ENCODE data around the gene ADRB1.

DNA sequence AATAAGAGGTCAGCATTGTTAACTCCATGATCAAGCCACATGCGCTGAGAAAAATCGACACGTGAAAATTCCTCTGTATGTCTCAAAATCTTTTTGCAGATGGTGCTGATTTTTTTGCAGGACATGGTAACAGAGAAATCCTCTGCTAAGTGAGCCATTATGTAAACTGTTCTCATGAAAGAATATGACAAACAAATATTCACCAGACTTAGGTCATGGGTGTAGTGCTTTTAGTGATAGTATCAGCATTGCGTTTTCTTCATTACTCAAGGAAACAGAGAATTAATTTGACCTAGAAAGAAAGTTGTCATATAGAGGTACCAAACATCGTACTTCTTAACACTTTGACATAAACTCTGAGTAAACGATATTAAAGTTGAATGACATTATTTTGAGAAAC, 34.7 kb downstream of the ADRB1 start:
- TF ChIP-seq POLR2AphosphoS5 (IDR thresholded peaks at IDR 0.05; ENCODE audit: insufficient read depth, low read depth, low read length) (no peak), FOS (IDR thresholded peaks at IDR 0.05; ENCODE audit: borderline replicate concordance, insufficient read depth, low read length) (no peak), CTCF (IDR thresholded peaks at IDR 0.05; ENCODE audit: extremely low read depth in 1 of 2, insufficient read depth in 1 of 2, low read depth in 1 of 2, low read length in 2 of 2) (no peak), GATA2 (IDR thresholded peaks at IDR 0.05; ENCODE audit: insufficient read depth, insufficient read length, low read depth, low read length) (no peak), MYC (IDR thresholded peaks at IDR 0.05; ENCODE audit: low read depth, low read length) (no peak), POLR2A (IDR thresholded peaks at IDR 0.05; ENCODE audit: low read depth, low read length) (no peak), EZH2 (IDR thresholded peaks at IDR 0.05; ENCODE audit: borderline replicate concordance, low read depth, low read length, severe bottlenecking) (no peak)

Measured in endothelial cell of umbilical vein (primary cell).